ENCODE data around the gene PLCG1.

PLCG1 gene

GRCh38 chr20:41142245-41142644 is 4.9 kb downstream of the PLCG1 start:
- DNase-seq (ENCODE audit: low spot score) = no peak

DNA sequence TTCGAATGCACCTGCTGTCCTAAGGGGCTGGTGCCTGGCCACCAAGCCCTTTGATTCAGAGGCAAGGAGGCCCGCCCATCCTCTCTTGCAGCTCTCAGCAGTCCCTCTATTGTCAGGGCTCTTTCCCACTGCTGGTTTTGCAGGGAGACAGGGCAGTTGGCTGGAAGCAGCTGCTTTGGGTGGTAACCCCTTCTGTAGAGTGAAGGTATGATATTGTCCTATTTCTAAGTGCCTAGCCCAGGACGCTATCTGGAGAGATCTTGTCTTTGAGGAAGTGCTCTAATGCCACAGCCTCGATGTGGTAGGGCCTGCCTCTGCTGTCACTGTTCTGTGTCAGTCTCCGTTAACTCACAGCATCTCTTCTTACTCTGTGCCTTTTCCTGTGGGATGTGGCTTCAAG is 5.6 kb downstream of the PLCG1 start:
- no peak for DNase-seq (ENCODE audit: low spot score)

- DNase-seq (ENCODE audit: low spot score) = no peak
Measured at GRCh38 chr20:41143354-41143753, 6.0 kb downstream of the PLCG1 start.

GRCh38 chr20:41145317-41145716 is 8.0 kb downstream of the PLCG1 start:
- no peak for DNase-seq (ENCODE audit: low spot score)

DNA sequence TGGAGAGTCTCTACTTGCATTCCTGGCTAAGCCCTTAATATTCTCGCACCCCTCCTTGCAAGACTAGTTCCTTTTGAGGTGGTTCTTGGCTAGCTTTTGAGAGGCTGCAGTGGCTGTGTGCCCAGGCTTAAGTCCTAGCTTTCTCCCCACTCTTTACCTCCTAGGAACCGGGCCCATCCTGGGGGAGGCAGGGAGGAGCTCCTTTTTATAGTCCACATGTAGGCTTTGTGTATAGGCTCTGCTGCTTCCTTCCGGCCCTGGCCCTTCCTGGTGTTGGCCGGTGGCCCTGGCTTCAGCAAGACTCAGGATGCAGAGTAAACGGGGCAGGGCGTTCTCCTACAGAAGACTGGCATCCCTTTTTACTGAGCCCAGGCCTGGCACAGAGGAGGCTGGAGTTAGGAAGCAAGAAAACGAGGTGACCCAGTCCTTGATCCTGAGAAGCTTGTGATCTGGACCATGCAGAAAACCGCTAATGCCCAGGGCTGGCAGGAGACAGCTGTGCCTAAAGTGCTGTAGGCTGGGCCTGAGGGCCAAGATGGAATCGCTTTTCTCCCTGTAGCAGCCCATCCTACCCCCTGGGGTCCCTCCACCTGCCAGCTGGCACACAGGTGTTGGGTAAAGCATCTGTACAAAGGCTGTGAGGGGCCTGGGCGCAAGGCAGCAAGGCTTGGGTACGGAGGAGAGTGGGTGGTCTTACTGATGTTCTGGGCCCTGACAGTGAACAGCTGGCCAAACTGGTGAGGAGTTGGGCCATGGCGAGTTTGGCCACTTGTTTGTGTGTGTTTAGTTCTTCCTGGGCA is 8.7 kb downstream of the PLCG1 start:
- DNase-seq (ENCODE audit: low spot score) = no peak

DNA sequence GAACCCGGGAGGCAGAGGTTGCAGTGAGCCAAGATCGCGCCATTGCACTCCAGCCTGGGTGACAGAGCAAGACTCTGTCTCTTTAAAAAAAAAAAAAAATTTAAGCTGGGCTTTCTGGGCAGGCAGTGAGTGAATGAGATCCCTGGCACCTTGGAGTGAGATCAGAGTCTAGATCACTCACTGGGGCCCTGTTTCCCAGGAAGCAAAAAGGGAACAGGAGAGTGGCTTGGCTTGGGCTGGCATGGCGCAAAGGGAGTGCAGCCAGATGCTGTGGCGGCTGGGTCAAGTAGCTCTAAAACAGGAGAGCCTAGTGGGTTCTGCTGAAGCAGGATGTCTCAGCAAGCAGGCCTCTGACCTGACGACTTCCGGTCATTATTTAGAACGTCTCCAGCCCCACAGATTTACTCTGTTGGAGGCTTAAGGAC is 10.4 kb downstream of the PLCG1 start:
- DNase-seq (ENCODE audit: low spot score) = no peak

DNA sequence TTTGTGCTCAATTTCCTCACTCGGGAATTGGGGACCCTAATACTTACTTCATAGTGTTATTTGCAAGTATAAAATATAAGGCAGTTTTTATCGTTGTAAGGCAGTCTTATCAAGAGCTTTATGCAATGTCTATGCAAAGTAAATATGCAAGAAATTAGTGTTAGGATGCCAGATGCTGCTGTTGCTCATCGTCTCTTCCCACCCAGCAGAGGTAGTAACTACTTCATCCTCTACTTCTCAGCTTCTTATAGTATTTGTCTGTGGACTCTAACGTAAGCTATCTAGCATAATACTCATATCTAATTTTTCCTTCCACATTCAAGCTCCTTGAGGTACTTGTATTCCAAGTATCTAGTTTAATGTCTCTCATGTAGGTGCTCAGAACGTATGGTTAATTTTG is 11.6 kb downstream of the PLCG1 start:
- DNase-seq (ENCODE audit: low spot score) = no peak

- peak; percentile 34 for DNase-seq (ENCODE audit: low spot score)
Measured at GRCh38 chr20:41150664-41151063, 13.3 kb downstream of the PLCG1 start.

DNA sequence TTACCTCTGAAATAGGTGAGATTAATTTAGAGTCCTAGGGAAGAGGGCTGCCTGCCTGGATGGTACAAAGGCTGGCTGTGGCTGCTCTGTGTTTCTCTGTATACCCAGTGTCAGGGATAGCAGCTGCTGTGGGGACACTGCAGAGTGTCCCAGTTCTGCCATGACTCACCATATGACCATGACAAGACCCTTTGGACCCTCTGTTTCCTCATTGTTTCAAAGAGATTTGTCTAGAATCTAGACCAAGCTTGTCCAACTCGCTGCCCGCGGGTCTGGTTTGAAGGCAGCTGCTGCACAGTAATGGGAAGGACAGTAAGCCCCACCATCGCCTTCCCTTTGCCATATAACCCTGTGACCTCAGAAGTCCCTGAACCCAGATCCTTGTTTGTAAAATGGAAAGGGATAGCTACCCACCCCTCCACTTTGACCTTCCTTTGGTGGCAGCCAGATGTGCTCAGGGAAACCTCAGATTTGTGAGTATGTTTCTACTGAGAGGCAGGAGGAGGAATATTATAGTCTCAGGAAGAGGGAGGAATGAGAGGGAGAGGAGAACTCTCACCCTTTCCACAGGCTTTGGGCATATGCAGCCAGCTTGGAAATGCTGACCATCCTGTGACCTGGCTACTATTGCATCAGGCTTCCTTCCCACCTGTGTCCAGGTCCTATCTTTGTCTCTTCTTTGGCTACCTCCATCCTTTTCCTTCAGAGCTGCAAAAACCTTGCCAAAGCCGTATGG is 14.0 kb downstream of the PLCG1 start:
- DNase-seq (ENCODE audit: low spot score) = no peak

- DNase-seq (ENCODE audit: low spot score) = no peak
Measured at GRCh38 chr20:41152108-41152757, 14.9 kb downstream of the PLCG1 start.

DNA sequence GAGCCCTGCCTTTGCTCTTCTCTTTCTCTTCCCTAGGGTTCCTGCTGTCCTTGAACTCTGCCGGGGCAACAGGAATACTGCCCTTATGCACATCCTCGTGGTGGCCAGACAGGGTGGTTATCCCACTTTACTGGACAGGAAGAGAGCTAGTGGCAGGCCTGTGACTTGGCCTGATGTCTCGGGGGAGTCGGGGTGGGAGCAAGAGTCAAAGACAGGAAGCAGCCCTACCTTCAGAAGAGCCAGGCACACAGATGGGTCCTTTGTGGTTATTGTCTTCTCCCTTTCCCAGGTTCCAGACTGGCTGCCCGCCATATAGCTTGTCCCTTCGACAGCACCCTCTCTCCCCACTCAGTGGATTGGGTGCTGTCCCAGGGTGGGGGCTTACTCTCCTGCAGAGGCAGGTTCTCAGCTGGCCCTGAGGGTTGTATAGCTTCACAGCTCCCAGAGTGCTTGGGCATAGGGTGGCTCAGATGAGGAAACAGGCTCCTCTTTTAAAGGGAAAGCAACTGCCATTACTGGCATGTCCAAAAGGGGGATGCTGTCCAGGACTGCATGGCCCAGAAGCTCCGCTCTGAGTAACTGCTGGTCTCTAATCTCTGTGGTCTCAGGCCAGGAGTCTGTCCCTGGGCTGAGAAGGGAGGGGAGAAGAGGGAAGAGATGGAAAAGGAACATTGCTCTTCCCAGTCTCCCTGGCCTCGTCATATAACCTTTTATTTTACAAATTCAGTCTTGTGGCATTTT is 17.3 kb downstream of the PLCG1 start:
- DNase-seq (ENCODE audit: low spot score) = no peak

- DNase-seq (ENCODE audit: low spot score) = no peak
Measured at GRCh38 chr20:41155261-41155660, 17.9 kb downstream of the PLCG1 start.

DNA sequence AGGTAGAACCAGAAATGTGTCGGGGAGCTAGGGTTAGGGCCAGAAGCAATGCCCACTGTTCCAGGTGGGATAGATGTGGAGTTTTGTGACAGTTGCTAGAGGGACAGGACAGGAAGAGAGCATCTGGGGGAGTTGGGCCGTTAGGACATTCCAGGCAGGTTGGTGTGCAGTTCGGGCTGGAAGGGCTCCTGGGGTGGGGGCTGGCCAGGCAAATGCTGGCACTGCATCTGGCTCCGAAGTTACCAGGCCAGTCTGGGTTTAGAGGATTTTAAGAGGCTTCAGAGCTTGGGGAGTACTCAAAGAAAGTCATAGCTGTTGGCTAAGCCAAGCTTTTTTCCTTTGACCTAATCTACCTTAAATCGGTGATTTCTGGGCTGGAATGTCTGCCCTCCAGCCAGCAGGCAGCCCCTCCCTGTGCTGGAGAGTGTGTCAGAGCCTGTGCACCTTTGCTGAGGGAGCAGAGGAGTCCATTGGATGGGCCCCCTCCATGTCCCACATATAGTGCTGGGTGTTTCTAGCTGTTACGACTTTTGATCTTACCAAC is 20.8 kb downstream of the PLCG1 start:
- DNase-seq (ENCODE audit: low spot score) = no peak

GRCh38 chr20:41159547-41159946 is 22.2 kb downstream of the PLCG1 start:
- no peak for DNase-seq (ENCODE audit: low spot score)

DNA sequence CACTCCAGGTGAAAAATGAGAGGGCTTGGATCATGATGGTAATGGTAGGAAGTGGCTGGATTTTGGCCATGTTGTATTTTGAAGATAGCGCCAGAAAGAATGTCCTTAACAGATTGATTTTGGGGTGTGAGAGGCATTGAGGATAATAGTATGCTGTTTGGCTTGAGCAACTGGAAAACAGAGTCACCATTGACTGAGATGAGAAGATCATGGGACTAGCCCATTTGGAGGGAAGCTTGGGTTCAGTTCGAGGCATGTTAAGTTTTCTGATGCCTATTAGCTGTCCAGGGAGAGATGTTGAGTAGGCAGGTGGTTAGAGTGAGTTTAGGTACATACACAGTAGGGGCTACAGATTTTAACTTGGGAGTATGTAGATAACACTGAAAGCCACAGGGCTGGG is 23.3 kb downstream of the PLCG1 start:
- DNase-seq (ENCODE audit: low spot score) = no peak

GRCh38 chr20:41161886-41162285 is 24.5 kb downstream of the PLCG1 start:
- DNase-seq (ENCODE audit: low spot score) = no peak

DNA sequence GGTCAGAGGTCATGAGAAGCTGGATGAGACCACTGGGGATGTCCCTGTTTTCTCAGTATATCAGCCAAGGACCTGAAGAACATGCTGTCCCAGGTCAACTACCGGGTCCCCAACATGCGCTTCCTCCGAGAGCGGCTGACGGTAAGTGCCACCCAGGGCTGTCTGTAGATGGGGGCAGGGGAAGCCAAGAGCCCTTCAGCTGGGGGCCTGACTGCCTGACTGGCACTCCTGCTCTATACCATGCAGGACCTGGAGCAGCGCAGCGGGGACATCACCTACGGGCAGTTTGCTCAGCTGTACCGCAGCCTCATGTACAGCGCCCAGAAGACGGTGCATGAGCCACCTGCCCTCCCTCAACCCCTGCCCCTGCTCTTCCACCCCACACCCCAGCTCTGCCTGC is 25.1 kb downstream of the PLCG1 start:
- no peak for DNase-seq (ENCODE audit: low spot score)

GRCh38 chr20:41163821-41164220 is 26.5 kb downstream of the PLCG1 start:
- no peak for DNase-seq (ENCODE audit: low spot score)

DNA sequence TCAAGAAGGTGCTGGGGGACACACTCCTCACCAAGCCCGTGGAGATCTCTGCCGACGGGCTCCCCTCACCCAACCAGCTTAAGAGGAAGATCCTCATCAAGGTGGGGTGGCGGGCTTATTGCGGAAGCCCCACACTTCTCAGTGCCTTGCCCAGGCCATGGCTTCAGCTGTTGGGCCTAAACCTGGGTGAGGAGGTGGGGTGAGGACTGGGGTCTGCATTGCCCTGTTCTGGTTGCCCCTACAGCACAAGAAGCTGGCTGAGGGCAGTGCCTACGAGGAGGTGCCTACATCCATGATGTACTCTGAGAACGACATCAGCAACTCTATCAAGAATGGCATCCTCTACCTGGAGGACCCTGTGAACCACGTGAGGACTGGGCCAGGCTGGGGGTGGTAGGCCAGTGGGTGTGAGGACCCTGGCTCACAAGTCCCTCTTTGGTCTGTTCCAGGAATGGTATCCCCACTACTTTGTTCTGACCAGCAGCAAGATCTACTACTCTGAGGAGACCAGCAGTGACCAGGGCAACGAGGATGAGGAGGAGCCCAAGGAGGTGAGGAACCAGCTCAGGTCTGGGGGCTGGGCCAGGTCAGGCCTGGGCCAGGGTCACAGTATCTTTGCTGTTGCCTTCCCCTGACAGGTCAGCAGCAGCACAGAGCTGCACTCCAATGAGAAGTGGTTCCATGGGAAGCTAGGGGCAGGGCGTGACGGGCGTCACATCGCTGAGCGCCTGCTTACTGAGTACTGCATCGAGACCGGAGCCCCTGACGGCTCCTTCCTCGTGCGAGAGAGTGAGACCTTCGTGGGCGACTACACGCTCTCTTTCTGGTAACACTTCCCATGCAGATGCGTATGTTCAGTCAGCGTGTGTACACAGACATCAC is 27.9 kb downstream of the PLCG1 start:
- DNase-seq (ENCODE audit: low spot score) = no peak

DNA sequence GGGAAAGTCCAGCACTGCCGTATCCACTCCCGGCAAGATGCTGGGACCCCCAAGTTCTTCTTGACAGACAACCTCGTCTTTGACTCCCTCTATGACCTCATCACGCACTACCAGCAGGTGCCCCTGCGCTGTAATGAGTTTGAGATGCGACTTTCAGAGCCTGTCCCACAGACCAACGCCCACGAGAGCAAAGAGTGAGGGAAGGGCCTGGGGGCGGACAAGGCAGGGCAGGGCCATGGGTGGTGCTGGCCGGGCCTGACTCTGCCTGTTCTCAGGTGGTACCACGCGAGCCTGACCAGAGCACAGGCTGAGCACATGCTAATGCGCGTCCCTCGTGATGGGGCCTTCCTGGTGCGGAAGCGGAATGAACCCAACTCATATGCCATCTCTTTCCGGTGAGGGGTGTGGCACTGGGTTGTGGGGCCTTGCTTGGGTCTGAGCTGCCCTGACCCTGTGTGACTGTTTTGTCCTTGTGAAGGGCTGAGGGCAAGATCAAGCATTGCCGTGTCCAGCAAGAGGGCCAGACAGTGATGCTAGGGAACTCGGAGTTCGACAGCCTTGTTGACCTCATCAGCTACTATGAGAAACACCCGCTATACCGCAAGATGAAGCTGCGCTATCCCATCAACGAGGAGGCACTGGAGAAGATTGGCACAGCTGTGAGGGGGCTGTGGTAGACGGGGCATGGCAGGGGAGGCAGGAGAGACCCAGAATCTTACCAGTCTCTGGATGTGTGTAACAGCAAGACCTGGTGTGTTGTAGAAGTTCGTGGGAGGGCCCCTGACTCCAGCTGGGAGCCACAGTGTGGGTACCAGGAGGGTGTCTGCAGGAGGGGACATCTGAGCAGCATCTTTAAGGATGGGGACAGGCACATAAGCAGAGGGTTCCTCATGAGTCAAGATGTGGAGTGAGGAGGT is 29.1 kb downstream of the PLCG1 start:
- DNase-seq (ENCODE audit: low spot score) = no peak
